Endothelial cell of umbilical vein (primary cell): ENCODE results near the gene PRIMA1. TPM values are rescaled to one million over a fixed set of nuclear protein-coding genes. Genes with fewer than 3 reads are reported as not detected.

Source experiments
- BruUV-seq: library from RNA; stranded (reverse); fragments of 400-500 nt; replicated peaks from 2 replicates; lab custom pipeline; 2021; lab: Mats Ljungman, UMichigan
- CTCF ChIA-PET: fragments of 300-600, 350-600 bp; sonication (Branson Sonifier 250); formaldehyde crosslinking; loops from one replicate; lab custom pipeline; 2021; ENCODE audit warnings: antibody characterized with exemption, inconsistent platforms; lab: Charles Lee
- POLR2A ChIA-PET: fragments of 300-600, 350-600 bp; sonication (Branson Sonifier 250); formaldehyde crosslinking; loops from one replicate; lab custom pipeline; 2021; ENCODE audit warnings: antibody characterized with exemption, inconsistent platforms; lab: Charles Lee
- DNase-seq: peaks from one replicate; pipeline ENCODE4 v3.0.0-alpha.2; 2011; ENCODE audit warnings: low read depth, low spot score
- FAIRE-seq: peaks from 2 replicates; lab custom pipeline; 2011; peaks lifted over from hg19 to GRCh38; lab: Jason Lieb, UNC
- H2AFZ ChIP-seq: 2 replicates; pipeline ENCODE4 v1.6.0; 2012; ENCODE audit warnings: low read depth, low read length, control low read depth, inconsistent platforms
- H3K27ac ChIP-seq: 2 replicates; pipeline ENCODE4 v1.5.1; 2011; ENCODE audit warnings: low read depth, mild to moderate bottlenecking, control low read depth, low read length, moderate library complexity; ENCODE audit not compliant: insufficient read depth
- H3K27me3 ChIP-seq, 2 experiments: 2 replicates each; pipeline versions ENCODE4 v1.6.0 to v1.6.1; 2011; ENCODE audit warnings: low read length in 2 of 2, mixed read lengths in 1 of 2; ENCODE audit not compliant: control insufficient read depth in 2 of 2, insufficient read depth in 2 of 2
- H3K36me3 ChIP-seq, 2 experiments: 2 replicates in 1 of 2; 3 replicates in 1 of 2; pipeline ENCODE4 v1.5.1; 2011; ENCODE audit warnings: low read length in 2 of 2, mild to moderate bottlenecking in 1 of 2, moderate library complexity in 1 of 2; ENCODE audit not compliant: control insufficient read depth in 2 of 2, insufficient read depth in 2 of 2; ENCODE audit errors: extremely low read depth in 1 of 2
- H3K4me1 ChIP-seq: 3 replicates; pipeline ENCODE4 v1.5.1; 2011; ENCODE audit warnings: mild to moderate bottlenecking, low read length; ENCODE audit not compliant: control insufficient read depth, insufficient read depth; ENCODE audit errors: extremely low read depth
- H3K4me2 ChIP-seq: 2 replicates; pipeline ENCODE4 v1.6.1; 2011; ENCODE audit warnings: low read length, control low read depth, mixed read lengths; ENCODE audit not compliant: insufficient read depth
- H3K4me3 ChIP-seq, 3 experiments: fragments of 200-600 bp in 1 of 3; sonication (generic), shearing (Covaris generic) in 1 of 3; replicated peaks in 1 of 3; 2 replicates each; pipeline ENCODE4 v1.5.1; 2011 to 2016; ENCODE audit warnings: control low read depth in 3 of 3, low read length in 3 of 3, mild to moderate bottlenecking in 2 of 3, inconsistent platforms in 1 of 3, low read depth in 1 of 3, moderate library complexity in 1 of 3; ENCODE audit not compliant: insufficient read depth in 1 of 3
- H3K79me2 ChIP-seq: 2 replicates; pipeline ENCODE4 v1.6.0; 2012; ENCODE audit warnings: low read length, inconsistent platforms; ENCODE audit not compliant: control insufficient read depth, insufficient read depth
- H3K9ac ChIP-seq: replicated peaks from 2 replicates; pipeline ENCODE3; 2011; ENCODE audit warnings: low read length, control low read depth; ENCODE audit not compliant: insufficient read depth; ENCODE audit errors: extremely low read depth
- H3K9me1 ChIP-seq: replicated peaks from 3 replicates; pipeline ENCODE4 v1.6.0; 2011; ENCODE audit warnings: mild to moderate bottlenecking, low read length; ENCODE audit not compliant: control insufficient read depth, insufficient read depth; ENCODE audit errors: extremely low read depth
- H3K9me3 ChIP-seq: replicated peaks from 2 replicates; pipeline ENCODE4 v1.5.1; 2012; ENCODE audit warnings: low read length, inconsistent platforms; ENCODE audit not compliant: control insufficient read depth, insufficient read depth
- H4K20me1 ChIP-seq: replicated peaks from 2 replicates; pipeline ENCODE3; 2011; ENCODE audit warnings: mild to moderate bottlenecking, low read length; ENCODE audit not compliant: control insufficient read depth, insufficient read depth; ENCODE audit errors: extremely low read depth
- CTCF ChIP-seq, 2 donors: IDR thresholded peaks; 1 replicate in 1 of 2; 2 replicates in 1 of 2; pipeline ENCODE4 v1.5.1; 2011; ENCODE audit warnings: low read length in 2 of 2, mild to moderate bottlenecking in 2 of 2, moderate library complexity in 2 of 2, control low read depth in 1 of 2, inconsistent platforms in 1 of 2, low read depth in 1 of 2; ENCODE audit not compliant: insufficient read depth in 1 of 2; ENCODE audit errors: extremely low read depth in 1 of 2
- EZH2 ChIP-seq: IDR thresholded peaks from 2 replicates; pipeline ENCODE4 v1.6.1; 2012; ENCODE audit warnings: borderline replicate concordance, low read depth, mild to moderate bottlenecking, moderate library complexity, low read length, inconsistent platforms; ENCODE audit not compliant: severe bottlenecking
- FOS ChIP-seq: IDR thresholded peaks from 2 replicates; pipeline ENCODE4 v1.6.1; 2011; ENCODE audit warnings: mild to moderate bottlenecking, low read length, moderate library complexity, borderline replicate concordance; ENCODE audit not compliant: insufficient read depth
- GATA2 ChIP-seq: IDR thresholded peaks from 2 replicates; pipeline ENCODE4 v1.7.0; 2011; ENCODE audit warnings: low read depth, mild to moderate bottlenecking, moderate library complexity, mixed read lengths, low read length; ENCODE audit not compliant: insufficient read length, insufficient read depth
- JUN ChIP-seq: IDR thresholded peaks from 2 replicates; pipeline ENCODE4 v1.6.1; 2011; ENCODE audit warnings: borderline replicate concordance, low read depth; ENCODE audit not compliant: insufficient read length, insufficient read depth
- MYC ChIP-seq: IDR thresholded peaks from one replicate; pipeline ENCODE4 v1.6.1; 2011; ENCODE audit warnings: mild to moderate bottlenecking, low read depth, low read length
- POLR2A ChIP-seq: IDR thresholded peaks from 2 replicates; pipeline ENCODE4 v1.6.1; 2012; ENCODE audit warnings: low read depth, mild to moderate bottlenecking, control low read depth, low read length
- POLR2AphosphoS5 ChIP-seq: IDR thresholded peaks from 2 replicates; pipeline ENCODE4 v1.6.1; 2012; ENCODE audit warnings: low read depth, mild to moderate bottlenecking, control low read depth, low read length, moderate library complexity; ENCODE audit not compliant: insufficient read depth
- dilution Hi-C: fragments of 300-500 bp; cut with MboI; formaldehyde crosslinking; loops from one replicate; pipeline ENCODE4 v1.15.0; 2019; ENCODE audit warnings: low sequenced_read_pairs; ENCODE audit not compliant: extremely low pct_ligation_motif_present
- intact Hi-C: fragments of 100-400 bp; cut with micrococcal nuclease; formaldehyde crosslinking; loops from one replicate; pipeline ENCODE4 v1.10.0; 2022
- polyA plus RNA-seq, 4 experiments: library from polyadenylated mRNA; depleted of rRNA in 3 of 4; stranded (reverse) in 3 of 4; unstranded in 1 of 4; fragments of >200 nt; gene quantifications; 2 replicates each; pipeline versions ENCODE4 v1.2.1 to v1.2.3, GENCODE V29; 2011 to 2012; ENCODE audit warnings: missing spikeins in 1 of 4
- total RNA-seq: library from RNA; stranded (reverse); gene quantifications from 2 replicates; pipeline ENCODE4 v1.2.3, GENCODE V29; 2021
- TF ChIP-seq, protein P1 (sequence below): IDR thresholded peaks from 2 replicates; pipeline ENCODE4 v1.6.1; 2011; ENCODE audit not compliant: insufficient read depth, insufficient read length

The PRIMA1 gene
- total and polyA plus RNA-seq, 2 donors (not counting 3 experiments of a cell fraction or from before 2014, with no cell fraction given), result not detected

- BruUV-seq, result no TSS peak
- DNase-seq (no peak), FAIRE-seq (no peak)
- dilution Hi-C loops (no loop called here), intact Hi-C loops (no loop called here)
- Histone ChIP-seq H3K4me3 (no peak overlapping the region), H3K27me3 (no peaks in the 10 kb centered on the region), H3K9me3 (no peaks in the 10 kb centered on the region), H3K9me1 (no peaks in the 10 kb centered on the region), H3K4me1 (no peaks in the 10 kb centered on the region), H3K36me3 (no peaks in the 10 kb centered on the region), H4K20me1 (no peaks in the 10 kb centered on the region), H3K9ac (no peak overlapping the region), H3K79me2 (no peaks in the 10 kb centered on the region), H3K4me2 (no peak overlapping the region), H3K27ac (no peak overlapping the region), H2AFZ (no peak overlapping the region)
- TF ChIP-seq POLR2A (no peak), POLR2AphosphoS5 (no peak), CTCF (IDR thresholded peaks at IDR 0.05; ENCODE audit: extremely low read depth in 1 of 2, insufficient read depth in 1 of 2, low read depth in 1 of 2, low read length in 2 of 2) (no peak), JUN (no peak), FOS (no peak), GATA2 (no peak)
- ChIA-PET CTCF (no interaction called here), POLR2A (no interaction called here)
Observed at GRCh38 chr14:93797071-93797470, 8.8 kb upstream of the PRIMA1 start.

- Histone ChIP-seq H3K9me1 (no peaks in the 10 kb centered on the region), H3K4me1 (no peaks in the 10 kb centered on the region), H3K9ac (no peak overlapping the region), H3K27ac (no peak overlapping the region), H3K9me3 (no peaks in the 10 kb centered on the region), H3K79me2 (no peaks in the 10 kb centered on the region), H3K4me2 (no peak overlapping the region), H2AFZ (no peak overlapping the region), H4K20me1 (no peaks in the 10 kb centered on the region), H3K27me3 (peaks cover 0 to 3% of the 10 kb centered on the region in 2 experiments), H3K36me3 (no peaks in the 10 kb centered on the region), H3K4me3 (no peak overlapping the region)
- no peak for FAIRE-seq
- no peak for DNase-seq
- no TSS peak for BruUV-seq
- ChIA-PET CTCF (no interaction called here), POLR2A (no interaction called here)
- dilution Hi-C loops, result no loop called here
- intact Hi-C loops, result no loop called here
- TF ChIP-seq POLR2A (no peak), FOS (no peak), JUN (no peak), GATA2 (no peak), EZH2 (no peak), CTCF (IDR thresholded peaks at IDR 0.05; ENCODE audit: extremely low read depth in 1 of 2, insufficient read depth in 1 of 2, low read depth in 1 of 2, low read length in 2 of 2) (no peak), MYC (no peak), POLR2AphosphoS5 (no peak)
- TF ChIP-seq, protein P1, sequence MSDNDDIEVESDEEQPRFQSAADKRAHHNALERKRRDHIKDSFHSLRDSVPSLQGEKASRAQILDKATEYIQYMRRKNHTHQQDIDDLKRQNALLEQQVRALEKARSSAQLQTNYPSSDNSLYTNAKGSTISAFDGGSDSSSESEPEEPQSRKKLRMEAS, result no peak
Observed at GRCh38 chr14:93794756-93795155, 6.5 kb upstream of the PRIMA1 start.
